ENCODE results near the gene PI4KB.
"Not testable (repeated sequence)": the region's sequence is repeated elsewhere in the genome, so short reads cannot be mapped to it uniquely, and the experiment has no call there.

PI4KB gene

DNA sequence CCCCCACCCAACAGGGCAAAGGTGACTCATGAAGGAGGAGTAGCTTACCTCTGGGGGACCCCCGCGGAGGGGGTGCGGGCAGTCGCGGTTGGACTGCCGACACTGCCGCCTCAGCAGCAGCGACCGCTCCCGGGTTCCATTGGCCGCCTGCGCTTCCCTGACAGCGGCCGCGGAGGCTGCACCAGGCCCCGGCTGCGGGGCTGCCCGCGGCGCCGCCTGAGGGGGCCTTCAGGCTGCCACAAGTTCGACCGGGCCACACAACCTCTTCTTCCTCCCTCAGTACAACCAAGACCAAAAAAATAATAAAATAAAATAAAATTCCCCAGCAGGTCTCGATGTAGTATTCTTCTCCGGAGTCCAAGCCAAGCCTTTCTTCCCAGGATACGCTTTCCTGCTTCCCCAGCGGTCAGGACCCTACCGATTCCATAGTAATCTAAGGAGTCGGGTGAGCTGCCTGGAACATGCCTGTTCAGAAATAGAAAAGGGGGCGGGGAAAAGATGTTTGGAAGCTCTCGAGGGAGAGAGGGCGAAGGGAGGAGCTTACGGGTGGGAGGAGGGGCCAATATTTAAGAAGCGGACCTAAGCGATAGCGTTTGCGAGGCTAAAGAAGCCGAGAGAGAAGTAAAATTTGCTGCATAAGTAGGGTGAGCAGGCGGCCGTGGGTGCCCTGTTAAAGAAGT is at the start of gene PI4KB:
PI4KB (minus strand) TSS at position 194 of the 680 bp plus-strand sequence. CDS start 10,935 bp downstream, outside the sequence.
- FAIRE-seq: peak; percentile 90

GRCh38 chr1:151373196-151373595 is 46.0 kb upstream of the PI4KB start:
- DNase-seq (ENCODE audit: low spot score): no peak
- no peak for FAIRE-seq

More for the DNA sequence above, at the start of gene PI4KB:
- peak; percentile 93 for DNase-seq (ENCODE audit: low spot score)

GRCh38 chr1:151372058-151372934 is 45.1 kb upstream of the PI4KB start, which contains the start of gene SELENBP1:
SELENBP1 (minus strand) TSS chr1:151372705; CDS start chr1:151372641, 64 bp downstream.
- FAIRE-seq: no peak
- no peak for DNase-seq (ENCODE audit: low spot score)

GRCh38 chr1:151371370-151372057 is 44.3 kb upstream of the PI4KB start:
- no peak for FAIRE-seq

DNA sequence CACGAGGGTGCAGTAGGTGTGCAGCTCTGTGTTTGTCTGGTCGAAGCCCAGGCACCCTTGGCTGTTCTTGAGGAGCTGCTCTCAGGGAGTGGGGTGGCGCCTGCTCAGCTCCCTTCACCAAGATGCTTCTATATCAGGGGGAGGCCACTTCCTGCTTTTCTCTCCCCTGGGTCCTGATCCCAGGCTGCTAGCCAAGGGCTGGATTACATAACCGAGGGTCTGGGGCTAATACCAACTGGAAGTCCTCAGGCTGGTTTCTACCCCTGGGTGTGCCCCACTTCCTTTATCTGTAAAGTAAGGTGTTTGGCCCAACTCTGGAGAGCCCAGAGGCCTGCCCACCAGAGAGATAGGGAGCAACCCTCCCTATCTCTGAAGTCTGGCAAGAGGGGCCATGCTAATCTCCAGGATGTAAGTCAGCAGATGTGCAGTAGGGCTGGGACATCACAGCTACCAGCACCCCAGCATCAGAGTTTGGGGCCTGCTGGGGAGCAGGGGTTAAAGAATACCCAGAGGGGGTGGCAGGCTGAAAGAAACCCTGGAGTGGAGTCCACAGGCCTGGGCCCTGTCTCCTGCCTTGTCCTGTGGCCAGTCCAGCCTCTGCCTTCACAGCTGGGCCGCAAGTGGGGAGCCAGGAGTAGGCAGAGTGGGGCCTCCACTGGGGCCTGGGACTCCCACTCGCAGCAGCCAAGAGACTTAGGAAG is 43.1 kb upstream of the PI4KB start:
- DNase-seq (ENCODE audit: low spot score) (no peak), FAIRE-seq (no peak)

More at GRCh38 chr1:151371370-151372057, 44.3 kb upstream of the PI4KB start:
- DNase-seq (ENCODE audit: low spot score): no peak

DNA sequence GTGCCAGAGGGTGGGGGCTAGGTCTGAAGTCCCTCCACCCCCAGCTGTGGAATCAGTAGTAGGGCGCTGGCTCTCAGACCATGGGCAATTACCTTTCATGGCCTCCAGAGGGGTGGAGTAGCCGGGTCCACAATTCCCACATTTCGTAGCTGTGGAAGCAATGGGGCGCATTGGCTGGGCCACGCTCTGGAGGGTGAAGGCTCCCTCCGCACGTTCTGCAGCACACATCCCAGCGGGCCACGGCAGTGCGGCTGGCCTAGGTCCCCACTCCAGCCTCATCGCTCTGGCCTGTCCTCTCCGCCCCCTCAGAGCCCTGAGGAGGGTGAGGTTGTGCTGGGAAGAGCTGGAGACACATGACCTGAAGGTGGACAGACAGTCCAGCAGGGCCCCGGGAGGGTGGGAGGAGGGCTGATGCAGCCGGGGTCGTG is 42.4 kb upstream of the PI4KB start:
- no peak for FAIRE-seq

DNA sequence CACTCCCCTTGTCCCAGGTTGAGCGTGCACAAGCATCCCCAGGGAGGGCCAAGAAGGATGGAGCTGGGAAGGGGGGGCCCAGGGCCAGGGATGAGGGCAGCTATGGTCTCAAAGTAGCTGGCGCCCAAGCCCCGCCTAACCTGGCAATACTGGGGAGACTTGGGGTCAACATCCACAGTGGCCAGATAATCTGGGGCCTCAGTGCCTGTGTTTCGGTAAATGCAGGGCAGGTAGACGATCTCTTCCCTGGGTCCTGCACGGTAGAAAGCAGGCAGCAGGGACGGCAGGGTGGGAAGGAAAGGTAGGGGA is 42.0 kb upstream of the PI4KB start:
- FAIRE-seq: no peak

More for the DNA sequence above, 42.4 kb upstream of the PI4KB start:
- no peak for DNase-seq (ENCODE audit: low spot score)

DNA sequence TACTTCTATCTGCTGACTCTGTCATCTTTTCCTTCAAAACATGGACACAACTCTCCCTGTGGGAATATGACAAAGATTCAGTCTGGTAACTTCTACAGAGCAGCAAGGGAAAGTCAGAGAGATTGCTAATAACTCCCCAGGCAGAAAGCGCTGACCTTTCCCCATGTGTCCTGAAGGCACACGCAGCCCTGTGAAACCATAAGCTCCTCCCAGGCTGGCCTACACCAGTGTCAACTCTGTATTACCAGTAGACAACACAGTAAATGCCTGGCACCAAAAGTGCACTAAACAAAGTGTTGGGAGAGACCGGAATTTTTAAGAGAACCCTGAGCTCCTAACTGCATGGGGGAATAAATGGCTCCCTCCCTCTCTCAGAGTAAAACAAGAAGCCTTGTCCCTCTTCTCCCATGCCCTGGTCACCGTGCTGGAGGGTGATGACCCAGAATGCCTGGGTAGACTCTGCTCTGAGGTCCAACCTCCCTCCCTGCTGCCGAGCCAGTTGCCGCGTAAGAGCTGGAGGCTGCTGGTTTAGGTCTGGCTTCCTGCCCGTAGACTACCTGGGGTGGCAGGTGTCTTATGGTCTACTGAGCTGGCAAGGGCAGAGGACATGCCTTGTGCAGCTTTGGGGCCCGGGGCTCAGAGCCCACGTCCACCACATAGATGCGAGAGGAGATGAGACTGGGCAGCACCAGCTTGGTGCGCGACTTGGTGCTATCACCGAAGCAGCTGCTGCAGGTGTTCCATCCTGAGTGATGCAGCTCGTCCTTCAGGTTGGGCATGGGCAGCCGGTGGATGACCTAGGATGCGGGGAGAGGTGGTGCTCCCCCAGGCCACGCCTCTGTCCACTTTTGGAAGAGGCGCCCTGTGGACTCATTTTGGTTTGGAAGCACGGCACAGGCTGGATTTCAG is 41.4 kb upstream of the PI4KB start:
- FAIRE-seq (no peak), DNase-seq (ENCODE audit: low spot score) (no peak)

More for the DNA sequence above, 42.0 kb upstream of the PI4KB start:
- DNase-seq (ENCODE audit: low spot score): no peak

DNA sequence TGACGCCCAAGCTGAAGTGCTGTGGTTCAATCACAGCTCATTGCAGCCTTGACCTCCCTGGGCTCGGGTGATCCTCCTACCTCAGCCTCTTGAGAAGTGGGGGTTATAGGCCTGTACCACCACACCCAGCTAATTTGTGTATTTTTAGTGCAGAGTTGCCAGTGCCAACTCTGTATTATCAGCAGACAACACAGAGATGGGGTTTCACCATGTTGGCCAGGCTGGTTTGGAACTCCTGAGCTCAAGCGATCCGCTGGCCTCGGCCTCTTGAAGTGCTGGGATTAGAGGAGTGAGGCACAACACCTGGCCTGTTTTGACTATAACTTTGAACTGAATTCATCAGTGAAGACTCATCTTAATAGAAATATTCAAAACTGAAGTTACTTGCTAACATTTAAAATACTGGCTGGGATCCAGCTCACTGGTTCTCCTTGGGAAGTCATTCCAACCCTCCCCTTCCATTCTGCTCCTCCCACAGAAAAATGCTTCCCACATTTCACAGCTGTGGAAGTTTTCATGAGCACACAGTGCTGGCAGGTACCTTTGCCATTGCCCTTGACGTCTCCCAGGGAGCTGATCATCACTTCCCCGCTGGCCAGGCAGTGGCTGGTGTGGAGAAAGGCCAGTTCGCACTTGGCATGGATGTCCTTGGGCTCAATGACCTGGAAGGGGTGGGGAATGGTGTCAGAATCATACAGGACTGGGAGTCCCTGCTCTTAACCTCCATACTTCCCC is 40.6 kb upstream of the PI4KB start:
- DNase-seq (ENCODE audit: low spot score): no peak
- FAIRE-seq: no peak

GRCh38 chr1:151364996-151365395 is 37.8 kb upstream of the PI4KB start:
- FAIRE-seq (no peak), DNase-seq (ENCODE audit: low spot score) (no peak)

DNA sequence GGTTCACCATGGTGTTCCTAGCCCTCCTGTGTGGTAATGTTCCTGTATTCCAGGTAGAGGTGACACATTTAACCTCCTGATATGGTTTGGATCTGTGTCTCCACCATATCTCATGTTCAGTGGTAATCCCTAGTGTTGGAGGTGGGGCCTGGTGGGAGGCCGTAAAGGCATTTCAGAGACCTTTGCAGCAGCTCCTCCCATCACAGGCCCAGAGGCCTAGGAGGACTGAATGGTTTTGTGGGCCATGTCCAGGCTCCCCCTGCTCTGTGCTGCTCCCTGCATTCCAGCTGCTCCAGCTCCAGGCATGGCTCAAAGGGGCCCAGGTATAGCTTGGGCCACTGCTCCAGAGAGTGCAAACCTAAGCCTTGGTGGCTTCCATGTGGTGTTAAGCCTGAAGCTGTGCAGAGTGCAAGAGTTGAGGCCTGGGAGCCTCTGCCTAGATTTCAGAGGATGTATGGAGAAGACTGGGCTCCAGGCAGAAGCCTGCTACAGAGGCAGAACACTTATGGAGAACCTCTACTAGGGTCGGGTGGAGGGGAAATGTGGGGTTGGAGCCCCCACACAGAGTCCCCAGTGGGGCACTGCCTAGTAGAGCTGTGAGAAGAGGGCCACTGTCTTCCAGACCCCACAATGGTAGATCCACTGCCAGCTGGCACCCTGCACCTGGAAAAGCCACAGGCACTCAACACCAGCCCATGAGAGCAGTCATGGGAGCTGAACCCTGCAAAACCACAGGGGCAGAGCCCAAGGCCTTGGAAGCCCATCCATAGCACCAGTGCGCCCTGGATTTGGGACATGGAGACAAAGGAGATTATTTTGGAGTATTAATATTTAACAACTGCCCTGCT is 35.3 kb upstream of the PI4KB start:
- DNase-seq (ENCODE audit: low spot score) (no peak), FAIRE-seq (no peak)

DNA sequence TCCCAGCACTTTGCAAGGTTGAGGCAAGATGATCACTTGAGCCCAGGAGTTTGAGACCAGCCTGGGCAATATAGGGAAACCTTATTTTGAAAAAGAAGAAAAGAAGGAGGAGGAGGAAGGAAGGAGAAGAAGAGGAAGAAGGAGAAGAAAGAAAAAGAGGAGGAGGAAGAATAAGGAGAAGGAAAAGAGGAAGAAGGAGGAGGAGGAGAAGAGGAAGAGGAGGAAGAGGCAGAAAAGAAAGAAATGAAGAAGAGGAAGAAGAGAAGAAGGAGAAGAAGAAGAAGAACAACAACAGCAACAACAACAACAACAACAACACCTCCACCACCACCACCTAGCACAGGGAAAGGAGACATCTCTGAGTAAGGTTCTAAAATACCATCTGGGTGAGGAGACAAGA is 34.7 kb upstream of the PI4KB start:
- DNase-seq (ENCODE audit: low spot score): no peak
- no peak for FAIRE-seq

GRCh38 chr1:151356696-151357095 is 29.5 kb upstream of the PI4KB start:
- FAIRE-seq: no peak

GRCh38 chr1:151352021-151352718 is 25.0 kb upstream of the PI4KB start:
- DNase-seq (ENCODE audit: low spot score) (no peak), FAIRE-seq (no peak)

More at GRCh38 chr1:151356696-151357095, 29.5 kb upstream of the PI4KB start:
- DNase-seq (ENCODE audit: low spot score): no peak

DNA sequence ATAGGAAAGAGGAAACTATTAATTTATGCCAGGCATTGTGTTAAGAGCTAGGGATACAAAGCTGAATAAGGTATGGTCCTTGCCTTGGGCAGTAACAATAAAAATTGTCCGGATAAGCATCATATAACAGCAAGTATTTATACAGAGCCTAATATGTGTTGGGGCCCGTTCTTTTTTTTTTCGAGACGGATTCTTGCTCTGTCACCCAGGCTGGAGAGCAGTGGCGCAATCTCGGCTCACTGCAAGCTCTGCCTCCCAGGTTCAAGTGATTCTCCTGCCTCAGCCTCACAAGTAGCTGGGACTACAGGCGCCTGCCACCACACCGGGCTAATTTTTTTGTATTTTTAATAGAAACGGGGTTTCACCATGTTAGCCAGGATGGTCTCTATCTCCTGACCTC is 23.1 kb upstream of the PI4KB start:
- FAIRE-seq; DNase-seq (ENCODE audit: low spot score): not testable (repeated sequence)

DNA sequence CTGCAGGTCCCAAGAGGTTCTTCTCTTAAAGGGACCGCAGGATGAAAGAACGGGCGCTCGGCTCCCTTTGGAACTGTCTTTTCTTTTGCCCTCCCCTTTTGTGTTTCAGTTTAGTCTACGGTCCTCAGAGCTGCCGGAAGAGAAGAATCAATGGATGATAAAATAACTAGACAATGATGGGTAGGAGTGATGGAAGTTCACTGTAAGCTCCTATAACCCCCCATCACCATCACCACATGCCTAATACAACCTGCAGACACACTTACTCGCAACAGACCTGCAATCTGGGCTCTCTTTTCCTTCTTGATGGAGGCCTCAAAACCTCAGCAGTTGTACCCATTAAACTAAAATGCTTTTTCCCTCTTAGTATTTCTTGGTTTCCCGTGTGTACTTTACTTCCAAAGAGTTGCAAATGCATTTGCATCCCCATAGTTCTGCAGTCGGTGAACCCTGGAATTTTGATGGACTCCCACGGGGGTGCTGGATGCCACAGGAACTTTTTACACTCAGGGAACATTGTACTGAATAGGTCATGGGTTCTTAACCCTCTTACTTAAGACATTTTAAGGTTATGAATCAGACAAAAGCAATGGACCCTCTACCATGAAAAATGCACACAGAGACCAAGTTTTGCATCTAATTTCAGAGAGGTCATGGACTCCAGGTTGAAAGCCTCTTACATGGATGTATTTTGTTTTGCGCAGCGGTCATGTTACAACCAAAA is 20.5 kb upstream of the PI4KB start:
- DNase-seq (ENCODE audit: low spot score): no peak
- FAIRE-seq: no peak

All from RCC 7860 (cell line).